K562 (cell line): Measurements from ENCODE around the gene VGLL4. TPM values are rescaled to one million over a fixed set of nuclear protein-coding genes. Genes with fewer than 3 reads are reported as not detected.

Experiments
- ETV5 ChIP-seq: sonication (generic); formaldehyde crosslinking; IDR thresholded peaks from 2 replicates; pipeline ENCODE4 v1.4.0; 2020; ENCODE audit warnings: low read depth, mild to moderate bottlenecking, missing genetic modification reagents
- EZH2 ChIP-seq: IDR thresholded peaks from 2 replicates; pipeline ENCODE4 v1.6.1; 2012; ENCODE audit warnings: low read depth, mild to moderate bottlenecking, inconsistent platforms, low read length, borderline replicate concordance
- KDM4B ChIP-seq, 2 experiments: fragments of 450-650 bp in 1 of 2; sonication (generic) in 1 of 2; IDR thresholded peaks; 2 replicates each; pipeline ENCODE4 v1.6.1; 2016 to 2017; ENCODE audit warnings: borderline replicate concordance in 2 of 2, antibody characterized with exemption in 1 of 2, low read depth in 1 of 2, mild to moderate bottlenecking in 1 of 2
- L3MBTL2 ChIP-seq: fragments of 450-650 bp; IDR thresholded peaks from 2 replicates; pipeline ENCODE4 v1.6.1; 2016; ENCODE audit warnings: mild to moderate bottlenecking, moderate library complexity
- RBM34 ChIP-seq: fragments of 200-400 bp; formaldehyde crosslinking; IDR thresholded peaks from 2 replicates; pipeline ENCODE4 v1.6.1; 2018; ENCODE audit warnings: low read length, borderline replicate concordance; ENCODE audit not compliant: insufficient read depth
- TAF7 ChIP-seq: fragments of 450-650 bp; IDR thresholded peaks from 2 replicates; pipeline ENCODE4 v1.6.1; 2016; ENCODE audit warnings: missing genetic modification characterization, missing compliant biosample characterization
- TRIM24 ChIP-seq, 2 experiments: fragments of 450-650 bp; IDR thresholded peaks; 2 replicates each; pipeline ENCODE4 v1.6.1; 2016
- ZNF140 ChIP-seq: fragments of 250-450 bp; sonication (Bioruptor Pico); IDR thresholded peaks from 2 replicates; pipeline ENCODE4 v1.8.0; 2021; ENCODE audit warnings: moderate library complexity, mild to moderate bottlenecking, inconsistent platforms
- polyA plus RNA-seq, 8 experiments: library from polyadenylated mRNA; depleted of rRNA in 4 of 8; stranded (reverse) in 5 of 8; unstranded in 3 of 8; fragments of >200 nt; fragmentation: Nextera tagmentation in 2 of 8; fragmentation: Illumina TruSeq in 1 of 8; extraction: Ambion mirVana in 2 of 8; extraction: Trizol in 1 of 8; gene quantifications; 2 replicates each; pipeline versions ENCODE4 v1.2.1 to v1.2.3, GENCODE V29; 2011 to 2014; ENCODE audit warnings: inconsistent platforms in 1 of 8, missing spikeins in 1 of 8
- total RNA-seq, 7 experiments: library from RNA; depleted of rRNA in 6 of 7; stranded (reverse); fragments of >200 nt in 6 of 7; fragmentation: Illumina TruSeq in 2 of 7; extraction: Trizol in 2 of 7; gene quantifications; 2 replicates each; pipeline versions ENCODE4 v1.2.1 to v1.2.3, GENCODE V29; 2011 to 2021; ENCODE audit warnings: low replicate concordance in 1 of 7
- TF ChIP-seq, protein P1 (sequence below), 2 experiments: fragments of 450-650 bp in 1 of 2; sonication (generic) in 1 of 2; formaldehyde crosslinking in 1 of 2; IDR thresholded peaks; 2 replicates each; pipeline versions ENCODE4 v1.7.1 to v1.9.0; 2016 to 2022; ENCODE audit warnings: inconsistent platforms in 1 of 2, mild to moderate bottlenecking in 1 of 2, missing genetic modification reagents in 1 of 2
- TF ChIP-seq, protein P2 (sequence below): fragments of 450-650 bp; IDR thresholded peaks from 2 replicates; pipeline ENCODE4 v1.6.1; 2016; ENCODE audit warnings: antibody characterized with exemption
- TF ChIP-seq, protein P3 (sequence below), 2 experiments: fragments of 150-350 bp in 1 of 2; IDR thresholded peaks; 2 replicates each; pipeline ENCODE4 v1.6.1; 2012 to 2016; ENCODE audit warnings: low read depth in 2 of 2, low read length in 2 of 2, mild to moderate bottlenecking in 1 of 2, moderate library complexity in 1 of 2

Gene VGLL4
- total and polyA plus RNA-seq, 9 of the 15 experiments (the other 6 are each of a cell fraction or from before 2014, with no cell fraction given), result 0.27 to 10.9 (median 8.6) TPM

DNA sequence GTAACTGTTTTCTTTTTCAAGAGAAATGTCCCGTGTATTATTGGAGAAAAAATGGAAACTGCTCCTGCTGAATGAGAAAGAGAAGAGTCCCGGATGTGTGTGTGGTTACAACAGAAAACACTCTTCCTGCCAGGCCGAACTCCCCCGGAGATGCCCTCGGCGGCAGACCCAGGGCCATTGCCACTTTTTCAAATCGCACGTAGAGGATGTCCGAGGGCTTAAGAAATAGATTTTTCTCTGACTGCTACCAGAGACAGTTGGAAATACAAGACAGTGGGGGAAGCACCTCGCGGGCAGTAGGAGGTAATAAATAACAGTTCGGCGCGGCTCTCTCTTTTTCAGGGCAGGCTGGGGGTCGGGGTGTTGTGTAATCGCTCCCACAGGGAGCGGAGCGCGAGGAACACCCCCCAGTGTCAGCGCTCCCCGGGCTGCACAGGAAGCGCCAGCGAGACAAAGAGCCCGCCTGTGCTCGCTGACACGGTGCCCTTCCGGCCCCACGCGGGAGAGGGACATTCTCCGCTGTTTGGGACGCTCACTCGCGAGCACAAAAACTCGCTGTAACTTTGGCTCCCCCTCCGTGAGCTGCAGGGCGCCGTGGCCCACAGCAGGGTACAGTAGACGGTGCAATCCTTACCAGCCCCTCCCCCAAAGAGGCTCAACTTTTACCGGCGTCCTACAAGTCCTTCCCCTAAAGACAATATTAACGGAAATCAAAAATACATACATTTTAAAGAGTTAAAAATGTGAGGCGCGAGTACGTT is 1.1 kb downstream of the VGLL4 start (continued):
- TF ChIP-seq, protein P1, sequence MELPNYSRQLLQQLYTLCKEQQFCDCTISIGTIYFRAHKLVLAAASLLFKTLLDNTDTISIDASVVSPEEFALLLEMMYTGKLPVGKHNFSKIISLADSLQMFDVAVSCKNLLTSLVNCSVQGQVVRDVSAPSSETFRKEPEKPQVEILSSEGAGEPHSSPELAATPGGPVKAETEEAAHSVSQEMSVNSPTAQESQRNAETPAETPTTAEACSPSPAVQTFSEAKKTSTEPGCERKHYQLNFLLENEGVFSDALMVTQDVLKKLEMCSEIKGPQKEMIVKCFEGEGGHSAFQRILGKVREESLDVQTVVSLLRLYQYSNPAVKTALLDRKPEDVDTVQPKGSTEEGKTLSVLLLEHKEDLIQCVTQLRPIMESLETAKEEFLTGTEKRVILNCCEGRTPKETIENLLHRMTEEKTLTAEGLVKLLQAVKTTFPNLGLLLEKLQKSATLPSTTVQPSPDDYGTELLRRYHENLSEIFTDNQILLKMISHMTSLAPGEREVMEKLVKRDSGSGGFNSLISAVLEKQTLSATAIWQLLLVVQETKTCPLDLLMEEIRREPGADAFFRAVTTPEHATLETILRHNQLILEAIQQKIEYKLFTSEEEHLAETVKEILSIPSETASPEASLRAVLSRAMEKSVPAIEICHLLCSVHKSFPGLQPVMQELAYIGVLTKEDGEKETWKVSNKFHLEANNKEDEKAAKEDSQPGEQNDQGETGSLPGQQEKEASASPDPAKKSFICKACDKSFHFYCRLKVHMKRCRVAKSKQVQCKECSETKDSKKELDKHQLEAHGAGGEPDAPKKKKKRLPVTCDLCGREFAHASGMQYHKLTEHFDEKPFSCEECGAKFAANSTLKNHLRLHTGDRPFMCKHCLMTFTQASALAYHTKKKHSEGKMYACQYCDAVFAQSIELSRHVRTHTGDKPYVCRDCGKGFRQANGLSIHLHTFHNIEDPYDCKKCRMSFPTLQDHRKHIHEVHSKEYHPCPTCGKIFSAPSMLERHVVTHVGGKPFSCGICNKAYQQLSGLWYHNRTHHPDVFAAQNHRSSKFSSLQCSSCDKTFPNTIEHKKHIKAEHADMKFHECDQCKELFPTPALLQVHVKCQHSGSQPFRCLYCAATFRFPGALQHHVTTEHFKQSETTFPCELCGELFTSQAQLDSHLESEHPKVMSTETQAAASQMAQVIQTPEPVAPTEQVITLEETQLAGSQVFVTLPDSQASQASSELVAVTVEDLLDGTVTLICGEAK (IDR thresholded peaks at IDR 0.05), result peak; percentile 78
- TF ChIP-seq, protein P1 (CRISPR knock-in tag; IDR thresholded peaks at IDR 0.05), result no peak
- no peak for TF ChIP-seq ETV5 (CRISPR knock-in tag)
- no peak for TF ChIP-seq ZNF140 (CRISPR knock-in tag)
- TF ChIP-seq TAF7, result peak; percentile 49; the same call in 1 of the 2 replicates
- TF ChIP-seq, protein P2, sequence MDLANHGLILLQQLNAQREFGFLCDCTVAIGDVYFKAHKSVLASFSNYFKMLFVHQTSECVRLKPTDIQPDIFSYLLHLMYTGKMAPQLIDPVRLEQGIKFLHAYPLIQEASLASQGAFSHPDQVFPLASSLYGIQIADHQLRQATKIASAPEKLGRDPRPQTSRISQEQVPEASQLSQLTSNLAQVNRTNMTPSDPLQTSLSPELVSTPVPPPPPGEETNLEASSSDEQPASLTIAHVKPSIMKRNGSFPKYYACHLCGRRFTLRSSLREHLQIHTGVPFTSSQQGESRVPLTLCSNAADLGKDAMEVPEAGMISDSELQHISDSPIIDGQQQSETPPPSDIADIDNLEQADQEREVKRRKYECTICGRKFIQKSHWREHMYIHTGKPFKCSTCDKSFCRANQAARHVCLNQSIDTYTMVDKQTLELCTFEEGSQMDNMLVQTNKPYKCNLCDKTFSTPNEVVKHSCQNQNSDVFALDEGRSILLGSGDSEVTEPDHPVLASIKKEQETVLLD, result peak; percentile 45; the same call in 1 of the 2 replicates
- TF ChIP-seq RBM34, result no peak
- TF ChIP-seq, protein P3, sequence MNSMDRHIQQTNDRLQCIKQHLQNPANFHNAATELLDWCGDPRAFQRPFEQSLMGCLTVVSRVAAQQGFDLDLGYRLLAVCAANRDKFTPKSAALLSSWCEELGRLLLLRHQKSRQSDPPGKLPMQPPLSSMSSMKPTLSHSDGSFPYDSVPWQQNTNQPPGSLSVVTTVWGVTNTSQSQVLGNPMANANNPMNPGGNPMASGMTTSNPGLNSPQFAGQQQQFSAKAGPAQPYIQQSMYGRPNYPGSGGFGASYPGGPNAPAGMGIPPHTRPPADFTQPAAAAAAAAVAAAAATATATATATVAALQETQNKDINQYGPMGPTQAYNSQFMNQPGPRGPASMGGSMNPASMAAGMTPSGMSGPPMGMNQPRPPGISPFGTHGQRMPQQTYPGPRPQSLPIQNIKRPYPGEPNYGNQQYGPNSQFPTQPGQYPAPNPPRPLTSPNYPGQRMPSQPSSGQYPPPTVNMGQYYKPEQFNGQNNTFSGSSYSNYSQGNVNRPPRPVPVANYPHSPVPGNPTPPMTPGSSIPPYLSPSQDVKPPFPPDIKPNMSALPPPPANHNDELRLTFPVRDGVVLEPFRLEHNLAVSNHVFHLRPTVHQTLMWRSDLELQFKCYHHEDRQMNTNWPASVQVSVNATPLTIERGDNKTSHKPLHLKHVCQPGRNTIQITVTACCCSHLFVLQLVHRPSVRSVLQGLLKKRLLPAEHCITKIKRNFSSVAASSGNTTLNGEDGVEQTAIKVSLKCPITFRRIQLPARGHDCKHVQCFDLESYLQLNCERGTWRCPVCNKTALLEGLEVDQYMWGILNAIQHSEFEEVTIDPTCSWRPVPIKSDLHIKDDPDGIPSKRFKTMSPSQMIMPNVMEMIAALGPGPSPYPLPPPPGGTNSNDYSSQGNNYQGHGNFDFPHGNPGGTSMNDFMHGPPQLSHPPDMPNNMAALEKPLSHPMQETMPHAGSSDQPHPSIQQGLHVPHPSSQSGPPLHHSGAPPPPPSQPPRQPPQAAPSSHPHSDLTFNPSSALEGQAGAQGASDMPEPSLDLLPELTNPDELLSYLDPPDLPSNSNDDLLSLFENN (IDR thresholded peaks at IDR 0.05; ENCODE audit: low read depth in 2 of 2, low read length in 2 of 2), result peak in 1 of 2 experiments; percentile 23; a peak in 1 of 4 replicates
- TF ChIP-seq KDM4B (IDR thresholded peaks at IDR 0.05; ENCODE audit: borderline replicate concordance in 2 of 2, low read depth in 1 of 2), result peak in 1 of 2 experiments; percentile 73; a peak in 1 of 4 replicates
- TF ChIP-seq EZH2, result no peak
- TF ChIP-seq TRIM24 (IDR thresholded peaks at IDR 0.05), result peak in 1 of 2 experiments; percentile 51; a peak in 2 of 4 replicates
- TF ChIP-seq L3MBTL2, result peak; percentile 11; the same call in 1 of the 2 replicates
